Activated CD4-positive, alpha-beta T cell treated with anti-CD3 and anti-CD28 coated beads, Interleukin-2, amount 10 ng/mL, durations not matched to agents 24 days and 14 days (primary cell): ENCODE measurements around the gene PILRA. TPM values are rescaled to one million over a fixed set of nuclear protein-coding genes. Genes with fewer than 3 reads are reported as not detected.
"Not testable (repeated sequence)": the region's sequence is repeated elsewhere in the genome, so short reads cannot be mapped to it uniquely, and the experiment has no call there.

ENCODE experiments used
- DNase-seq: peaks from one replicate; pipeline ENCODE4 v3.0.0; 2022
- H3K27ac Mint-ChIP-seq: one replicate; pipeline ENCODE4 v1.8.0; 2022; ENCODE audit warnings: mild to moderate bottlenecking, mixed read lengths
- H3K27me3 Mint-ChIP-seq: one replicate; pipeline ENCODE4 v1.8.0; 2022; ENCODE audit warnings: mixed read lengths
- H3K36me3 Mint-ChIP-seq: one replicate; pipeline ENCODE4 v1.8.0; 2022; ENCODE audit warnings: low read depth, mild to moderate bottlenecking, mixed read lengths
- H3K4me1 Mint-ChIP-seq: one replicate; pipeline ENCODE4 v1.8.0; 2021; ENCODE audit warnings: mixed read lengths
- H3K4me3 Mint-ChIP-seq: one replicate; pipeline ENCODE4 v1.8.0; 2022; ENCODE audit warnings: mild to moderate bottlenecking, moderate library complexity, mixed read lengths
- H3K9me3 Mint-ChIP-seq: one replicate; pipeline ENCODE4 v1.8.0; 2021; ENCODE audit warnings: mixed read lengths
- intact Hi-C: fragments of 100-400 bp; cut with micrococcal nuclease; formaldehyde crosslinking; loops from one replicate; pipeline ENCODE4 v1.15.1; 2023
- total RNA-seq: library from RNA; stranded (reverse); gene quantifications from 2 replicates; pipeline ENCODE4 v1.2.3, GENCODE V29; 2022

Gene PILRA
- 9.8 and 11.6 TPM in 2 replicates for total RNA-seq

- DNase-seq = no peak
- no peak within 1 kb of the TSS for H3K4me3 Mint-ChIP-seq
- H3K27ac Mint-ChIP-seq = peak within 1 kb of the TSS; percentile 76
- no peaks in the 10 kb centered on the region for H3K9me3 Mint-ChIP-seq
- H3K36me3 Mint-ChIP-seq = peaks cover 3% of the 10 kb centered on the region
- no peaks in the 10 kb centered on the region for H3K27me3 Mint-ChIP-seq
- peaks cover 20% of the 10 kb centered on the region for H3K4me1 Mint-ChIP-seq
- intact Hi-C loops = loop anchor here (2.0 kb wide), 1 partner anchor 33 kb away; no protein-coding TSS in a partner anchor
Measured at GRCh38 chr7:100373261-100373831, at the start of gene PILRA. Gene PILRA, plus strand, starts transcription at chr7:100373487. Its CDS starts 170 bp downstream, at chr7:100373657.

GRCh38 chr7:100324194-100324593 is 49.1 kb upstream of the PILRA start:
- intact Hi-C loops, DNase-seq, H3K27ac Mint-ChIP-seq, H3K27me3 Mint-ChIP-seq, H3K9me3 Mint-ChIP-seq, H3K4me3 Mint-ChIP-seq, H3K4me1 Mint-ChIP-seq: not testable (repeated sequence)
- peaks cover 38% of the 10 kb centered on the region for H3K36me3 Mint-ChIP-seq

GRCh38 chr7:100325671-100326070 is 47.6 kb upstream of the PILRA start:
- H3K27me3 Mint-ChIP-seq, H3K4me3 Mint-ChIP-seq, intact Hi-C loops, H3K4me1 Mint-ChIP-seq, H3K27ac Mint-ChIP-seq, H3K9me3 Mint-ChIP-seq: not testable (repeated sequence)
- DNase-seq = peak; percentile 45
- H3K36me3 Mint-ChIP-seq = peaks cover 35% of the 10 kb centered on the region

- H3K27me3 Mint-ChIP-seq, H3K9me3 Mint-ChIP-seq, H3K27ac Mint-ChIP-seq, H3K4me1 Mint-ChIP-seq, intact Hi-C loops, H3K4me3 Mint-ChIP-seq: not testable (repeated sequence)
- peaks cover 34% of the 10 kb centered on the region for H3K36me3 Mint-ChIP-seq
- peak; percentile 54 for DNase-seq
Measured at GRCh38 chr7:100326914-100327313, 46.4 kb upstream of the PILRA start.

GRCh38 chr7:100335566-100336466 is 37.5 kb upstream of the PILRA start:
- peak overlapping the region; percentile 97 for H3K27ac Mint-ChIP-seq
- intact Hi-C loops, H3K27me3 Mint-ChIP-seq, H3K9me3 Mint-ChIP-seq: not testable (repeated sequence)
- peaks cover 28% of the 10 kb centered on the region for H3K36me3 Mint-ChIP-seq
- peak overlapping the region; percentile 94 for H3K4me3 Mint-ChIP-seq
- H3K4me1 Mint-ChIP-seq = peaks cover 17% of the 10 kb centered on the region
- peak; percentile 97 for DNase-seq

GRCh38 chr7:100338083-100338696 is 35.1 kb upstream of the PILRA start:
- Mint-ChIP-seq H3K36me3 (peaks cover 43% of the 10 kb centered on the region), H3K4me3 (peak overlapping the region; percentile 21), H3K4me1 (peaks cover 24% of the 10 kb centered on the region)
- intact Hi-C loops, H3K27me3 Mint-ChIP-seq, DNase-seq, H3K27ac Mint-ChIP-seq, H3K9me3 Mint-ChIP-seq: not testable (repeated sequence)

GRCh38 chr7:100341286-100341685 is 32.0 kb upstream of the PILRA start:
- H3K36me3 Mint-ChIP-seq = peaks cover 50% of the 10 kb centered on the region
- not testable (repeated sequence) for DNase-seq, H3K9me3 Mint-ChIP-seq, H3K27ac Mint-ChIP-seq, H3K4me3 Mint-ChIP-seq, H3K27me3 Mint-ChIP-seq
- intact Hi-C loops = loop anchor here (10.0 kb wide), 1 partner anchor 54 kb away; no protein-coding TSS in a partner anchor
- H3K4me1 Mint-ChIP-seq = peaks cover 33% of the 10 kb centered on the region

GRCh38 chr7:100342765-100343164 is 30.5 kb upstream of the PILRA start:
- DNase-seq = no peak
- Mint-ChIP-seq H3K4me3 (no peak overlapping the region), H3K4me1 (peaks cover 30% of the 10 kb centered on the region), H3K27ac (no peak overlapping the region), H3K36me3 (peaks cover 60% of the 10 kb centered on the region), H3K27me3 (peaks cover 2% of the 10 kb centered on the region), H3K9me3 (no peaks in the 10 kb centered on the region)
- intact Hi-C loops = loop anchor here (10.0 kb wide), 1 partner anchor 52 kb away; no protein-coding TSS in a partner anchor

GRCh38 chr7:100344124-100344559 is 29.1 kb upstream of the PILRA start:
- not testable (repeated sequence) for H3K4me3 Mint-ChIP-seq

GRCh38 chr7:100344560-100345287 is 28.6 kb upstream of the PILRA start:
- H3K27me3 Mint-ChIP-seq, H3K9me3 Mint-ChIP-seq: not testable (repeated sequence)
- Mint-ChIP-seq H3K4me3 (peak overlapping the region; percentile 76), H3K27ac (peak overlapping the region; percentile 97), H3K4me1 (peaks cover 25% of the 10 kb centered on the region), H3K36me3 (peaks cover 62% of the 10 kb centered on the region)
- DNase-seq = peak; percentile 94
- intact Hi-C loops = loop anchor here (1.0 to 10.0 kb wide), 3 partner anchors 50 to 213 kb away; partner anchors contain the start of genes MEPCE and ZCWPW1

More at GRCh38 chr7:100344124-100344559, 29.1 kb upstream of the PILRA start:
- not testable (repeated sequence) for H3K9me3 Mint-ChIP-seq, H3K27me3 Mint-ChIP-seq, DNase-seq
- H3K36me3 Mint-ChIP-seq = peaks cover 60% of the 10 kb centered on the region
- peak overlapping the region; percentile 97 for H3K27ac Mint-ChIP-seq
- intact Hi-C loops = loop anchor here (1.0 to 10.0 kb wide), 3 partner anchors 51 to 213 kb away; partner anchors contain the start of genes MEPCE and ZCWPW1
- H3K4me1 Mint-ChIP-seq = peaks cover 26% of the 10 kb centered on the region

- not testable (repeated sequence) for H3K4me3 Mint-ChIP-seq, H3K27me3 Mint-ChIP-seq, H3K9me3 Mint-ChIP-seq
- peak; percentile 93 for DNase-seq
- Mint-ChIP-seq H3K27ac (peak overlapping the region; percentile 97), H3K36me3 (peaks cover 63% of the 10 kb centered on the region), H3K4me1 (peaks cover 27% of the 10 kb centered on the region)
- intact Hi-C loops = loop anchor here (2.0 to 10.0 kb wide), 2 partner anchors 50 to 84 kb away; partner anchors contain the start of genes MEPCE and ZCWPW1
Measured at GRCh38 chr7:100345288-100345672, 28.0 kb upstream of the PILRA start.

- Mint-ChIP-seq H3K9me3 (no peaks in the 10 kb centered on the region), H3K36me3 (peaks cover 68% of the 10 kb centered on the region), H3K27ac (no peak overlapping the region), H3K27me3 (peaks cover 2% of the 10 kb centered on the region), H3K4me3 (no peak overlapping the region), H3K4me1 (peaks cover 35% of the 10 kb centered on the region)
- no peak for DNase-seq
- intact Hi-C loops = loop anchor here (10.0 kb wide), 1 partner anchor 48 kb away; no protein-coding TSS in a partner anchor
Measured at GRCh38 chr7:100346921-100347320, 26.4 kb upstream of the PILRA start.

- H3K9me3 Mint-ChIP-seq = no peaks in the 10 kb centered on the region
- DNase-seq = no peak
- no peak overlapping the region for H3K4me3 Mint-ChIP-seq
- peaks cover 35% of the 10 kb centered on the region for H3K4me1 Mint-ChIP-seq
- H3K36me3 Mint-ChIP-seq = peaks cover 59% of the 10 kb centered on the region
- no peak overlapping the region for H3K27ac Mint-ChIP-seq
- intact Hi-C loops = loop anchor here (10.0 kb wide), 1 partner anchor 46 kb away; no protein-coding TSS in a partner anchor
- H3K27me3 Mint-ChIP-seq = peaks cover 2% of the 10 kb centered on the region
Measured at GRCh38 chr7:100348805-100349204, 24.5 kb upstream of the PILRA start.
